HUES64 (cell line): ENCODE measurements around the gene KRTAP5-9. TPM values are rescaled to one million over a fixed set of nuclear protein-coding genes. Genes with fewer than 3 reads are reported as not detected.

ENCODE experiments used
- H3K27ac ChIP-seq: 2 replicates; pipeline ENCODE4 v1.7.0; 2013; ENCODE audit warnings: low read depth, low read length, inconsistent platforms
- H3K27me3 ChIP-seq: 2 replicates; pipeline ENCODE4 v1.6.1; 2013; ENCODE audit warnings: mild to moderate bottlenecking, low read length; ENCODE audit not compliant: insufficient read depth
- H3K36me3 ChIP-seq: 2 replicates; pipeline ENCODE4 v1.6.1; 2013; ENCODE audit warnings: mild to moderate bottlenecking, low read length; ENCODE audit not compliant: insufficient read depth
- H3K4me1 ChIP-seq: 2 replicates; pipeline ENCODE4 v1.6.1; 2013; ENCODE audit warnings: mild to moderate bottlenecking, low read length, moderate library complexity; ENCODE audit not compliant: insufficient read depth
- H3K4me3 ChIP-seq: 2 replicates; pipeline ENCODE4 v1.5.1; 2013; ENCODE audit warnings: mild to moderate bottlenecking, low read length, moderate library complexity
- H3K9ac ChIP-seq: 2 replicates; pipeline ENCODE4 v1.6.1; 2013; ENCODE audit warnings: mild to moderate bottlenecking, low read depth, low read length
- H3K9me3 ChIP-seq: 2 replicates; pipeline ENCODE4 v1.6.1; 2013; ENCODE audit warnings: low read depth, low read length; ENCODE audit not compliant: insufficient read depth
- WGBS: fragments of 150-250, 120-280 bp; methylation state at CpG from one replicate; pipeline ENCODE4 v1.1.7; 2013; ENCODE audit warnings: missing lambda C conversion rate; 5-methylcytosine and 5-hydroxymethylcytosine counted together
- polyA plus RNA-seq, 2 experiments: library from polyadenylated mRNA; stranded (reverse); fragments of 50-300 nt; gene quantifications; one replicate each; pipeline ENCODE4 v1.2.3, GENCODE V29; 2013

KRTAP5-9 gene
- polyA plus RNA-seq (2013, experiment 1 of 2): not detected
- polyA plus RNA-seq (2013, experiment 2 of 2): not detected

- H3K9me3 ChIP-seq: no peaks in the 10 kb centered on the region
- H3K36me3 ChIP-seq: no peaks in the 10 kb centered on the region
- H3K27ac ChIP-seq: no peak within 1 kb of the TSS
- no peak within 1 kb of the TSS for H3K9ac ChIP-seq
- WGBS: 89% methylated on average over 5 of the region's 5 CpGs
- peaks cover 7% of the 10 kb centered on the region; the same call in 1 of the 2 replicates for H3K4me1 ChIP-seq
- no peaks in the 10 kb centered on the region; the same call in 1 of the 2 replicates for H3K27me3 ChIP-seq
- H3K4me3 ChIP-seq: no peak within 1 kb of the TSS
Observed at GRCh38 chr11:71548120-71548519, at the start of gene KRTAP5-9. Gene KRTAP5-9 (plus strand): TSS chr11:71548420. CDS start chr11:71548658, 238 bp downstream.

- Histone ChIP-seq H3K27ac (no peak overlapping the region), H3K36me3 (peaks cover 25% of the 10 kb centered on the region)
Observed at GRCh38 chr11:71499125-71499524, 49.1 kb upstream of the KRTAP5-9 start.

GRCh38 chr11:71499546-71499945, 48.7 kb upstream of the KRTAP5-9 start:
- Histone ChIP-seq H3K4me1 (peaks cover 8% of the 10 kb centered on the region; the same call in 1 of the 2 replicates), H3K27me3 (no peaks in the 10 kb centered on the region), H3K4me3 (no peak overlapping the region), H3K36me3 (peaks cover 25% of the 10 kb centered on the region), H3K27ac (no peak overlapping the region), H3K9ac (no peak overlapping the region), H3K9me3 (no peaks in the 10 kb centered on the region)
- WGBS: 93% methylated on average over 6 of the region's 6 CpGs

More at GRCh38 chr11:71499125-71499524, 49.1 kb upstream of the KRTAP5-9 start:
- 97% methylated on average over 13 of the region's 13 CpGs for WGBS
- H3K4me3 ChIP-seq: no peak overlapping the region
- no peaks in the 10 kb centered on the region for H3K27me3 ChIP-seq
- H3K9me3 ChIP-seq: no peaks in the 10 kb centered on the region
- H3K4me1 ChIP-seq: peaks cover 4% of the 10 kb centered on the region; the same call in 1 of the 2 replicates
- H3K9ac ChIP-seq: no peak overlapping the region

- no peaks in the 10 kb centered on the region for H3K27me3 ChIP-seq
- H3K9ac ChIP-seq: no peak overlapping the region
- H3K4me1 ChIP-seq: peaks cover 17% of the 10 kb centered on the region; the same call in 1 of the 2 replicates
- no peaks in the 10 kb centered on the region for H3K9me3 ChIP-seq
- H3K27ac ChIP-seq: no peak overlapping the region
- H3K36me3 ChIP-seq: peaks cover 20% of the 10 kb centered on the region
- WGBS: 85% methylated on average over 6 of the region's 6 CpGs
- no peak overlapping the region for H3K4me3 ChIP-seq
Observed at GRCh38 chr11:71500601-71501021, 47.6 kb upstream of the KRTAP5-9 start.

DNA sequence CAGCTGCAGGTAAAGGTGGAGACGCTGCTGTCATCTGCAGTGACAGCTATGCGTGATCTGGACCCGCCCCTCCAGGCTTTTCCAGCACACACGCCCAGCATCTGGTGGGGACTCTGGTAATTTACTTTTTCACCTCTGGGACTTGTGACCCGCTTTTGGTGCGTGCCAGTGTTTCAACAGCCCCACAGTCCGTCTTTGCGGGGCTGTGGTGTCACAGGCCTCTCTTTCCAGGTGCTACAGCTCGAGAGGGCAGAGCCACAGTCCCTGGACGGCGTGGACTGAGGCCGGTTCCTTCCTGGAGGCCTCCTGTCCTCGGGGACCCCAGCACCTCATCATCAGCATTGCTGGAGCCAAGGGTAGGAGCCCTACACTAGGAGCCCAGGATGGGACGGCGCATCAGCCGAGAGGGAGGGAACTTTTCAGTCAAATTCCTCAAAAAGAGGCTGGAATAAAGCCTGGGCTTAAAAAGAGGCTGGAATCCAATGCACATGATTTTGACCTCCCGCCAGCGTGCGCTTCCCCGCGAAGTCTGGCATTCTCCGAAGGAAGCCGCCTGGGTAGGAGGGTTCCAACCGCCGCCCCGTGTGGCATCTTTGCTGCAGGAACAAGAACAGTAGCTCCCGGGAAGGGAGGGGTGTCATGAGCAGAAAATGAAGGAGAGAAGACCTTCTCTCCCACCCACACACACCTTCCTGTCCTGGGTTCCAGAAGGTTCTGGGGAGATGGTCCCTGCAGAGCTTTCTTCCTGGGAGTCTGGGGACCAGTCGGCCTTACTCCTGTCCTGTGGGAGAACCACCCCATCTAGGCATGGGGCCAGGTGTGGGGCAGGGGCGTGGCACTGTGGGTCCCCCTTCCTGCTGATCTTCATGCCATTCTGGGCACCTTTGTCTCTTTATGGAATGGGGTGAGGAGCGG, 46.9 kb upstream of the KRTAP5-9 start:
- no peaks in the 10 kb centered on the region for H3K27me3 ChIP-seq
- peaks cover 20% of the 10 kb centered on the region; the same call in 1 of the 2 replicates for H3K4me1 ChIP-seq
- H3K4me3 ChIP-seq: no peak overlapping the region
- H3K27ac ChIP-seq: no peak overlapping the region
- H3K36me3 ChIP-seq: peaks cover 19% of the 10 kb centered on the region
- H3K9ac ChIP-seq: no peak overlapping the region
- 93% methylated on average over 29 of the region's 30 CpGs for WGBS
- H3K9me3 ChIP-seq: peaks cover 2% of the 10 kb centered on the region; the same call in 1 of the 2 replicates

DNA sequence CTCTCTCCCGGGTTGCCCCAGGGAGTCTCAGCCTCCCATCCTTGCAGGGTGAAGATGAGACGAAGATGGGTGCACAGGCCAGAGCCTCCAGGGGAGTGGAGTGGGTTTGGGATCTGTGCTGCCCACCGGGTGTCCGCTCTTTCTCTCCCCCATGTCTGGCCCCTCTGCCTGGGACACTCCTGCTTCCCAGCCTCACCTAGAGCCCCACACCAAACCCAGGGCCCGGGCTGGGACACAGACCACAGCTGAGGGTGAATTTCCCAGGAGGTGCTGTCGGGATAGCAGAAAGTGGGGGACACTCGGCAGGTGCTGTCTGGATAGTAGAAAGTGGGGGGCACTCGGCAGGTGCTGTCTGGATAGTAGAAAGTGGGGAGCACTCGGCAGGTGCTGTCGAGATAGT, 46.2 kb upstream of the KRTAP5-9 start:
- Histone ChIP-seq H3K36me3 (peaks cover 19% of the 10 kb centered on the region), H3K4me1 (peaks cover 20% of the 10 kb centered on the region; the same call in 1 of the 2 replicates), H3K27me3 (no peaks in the 10 kb centered on the region), H3K9ac (no peak overlapping the region), H3K4me3 (no peak overlapping the region), H3K27ac (no peak overlapping the region), H3K9me3 (peaks cover 8% of the 10 kb centered on the region; the same call in 1 of the 2 replicates)
- 96% methylated on average over 10 of the region's 10 CpGs for WGBS

DNA sequence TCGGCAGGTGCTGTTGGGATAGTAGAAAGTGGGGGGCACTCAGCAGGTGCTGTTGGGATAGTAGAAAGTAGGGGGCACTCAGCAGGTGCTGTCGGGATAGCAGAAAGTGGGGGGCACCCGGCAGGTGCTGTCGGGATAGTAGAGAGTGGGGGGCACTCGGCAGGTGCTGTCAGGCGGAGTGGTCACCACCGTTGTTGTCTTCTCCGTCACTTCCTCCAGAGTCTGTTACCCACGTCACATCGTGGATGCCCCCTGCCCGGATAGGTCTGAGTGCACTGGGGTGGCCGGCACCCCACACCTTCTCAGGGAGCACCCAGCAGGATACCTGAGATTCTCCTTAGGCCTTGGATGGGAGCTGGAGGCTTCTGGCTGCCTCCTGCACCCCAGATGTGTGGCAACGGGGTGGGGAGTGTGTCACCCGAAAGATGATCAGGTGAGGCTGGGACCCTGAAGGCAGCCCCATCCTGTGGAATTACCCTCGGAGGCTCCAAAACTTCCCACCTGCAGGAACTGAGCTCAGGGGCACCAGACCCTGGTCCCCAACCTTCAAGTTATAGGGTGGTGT, 45.3 kb upstream of the KRTAP5-9 start:
- 94% methylated on average over 15 of the region's 15 CpGs for WGBS
- H3K9ac ChIP-seq: no peak overlapping the region
- H3K9me3 ChIP-seq: peaks cover 10% of the 10 kb centered on the region
- peaks cover 20% of the 10 kb centered on the region; the same call in 1 of the 2 replicates for H3K4me1 ChIP-seq
- H3K27ac ChIP-seq: no peak overlapping the region
- H3K36me3 ChIP-seq: peaks cover 13% of the 10 kb centered on the region
- no peaks in the 10 kb centered on the region for H3K27me3 ChIP-seq
- no peak overlapping the region for H3K4me3 ChIP-seq

- 51% methylated on average over 10 of the region's 10 CpGs for WGBS
- Histone ChIP-seq H3K4me1 (peaks cover 20% of the 10 kb centered on the region; the same call in 1 of the 2 replicates), H3K4me3 (no peak overlapping the region), H3K9me3 (peaks cover 25% of the 10 kb centered on the region), H3K9ac (no peak overlapping the region), H3K36me3 (no peaks in the 10 kb centered on the region; the same call in 1 of the 2 replicates), H3K27ac (no peak overlapping the region), H3K27me3 (no peaks in the 10 kb centered on the region)
Observed at GRCh38 chr11:71504531-71504930, 43.7 kb upstream of the KRTAP5-9 start.

GRCh38 chr11:71505001-71505400, 43.2 kb upstream of the KRTAP5-9 start:
- Histone ChIP-seq H3K9ac (no peak overlapping the region), H3K9me3 (peaks cover 29% of the 10 kb centered on the region), H3K36me3 (no peaks in the 10 kb centered on the region), H3K4me3 (no peak overlapping the region), H3K4me1 (peaks cover 20% of the 10 kb centered on the region; the same call in 1 of the 2 replicates), H3K27ac (no peak overlapping the region), H3K27me3 (no peaks in the 10 kb centered on the region)
- 85% methylated on average over 1 of the region's 2 CpGs for WGBS

DNA sequence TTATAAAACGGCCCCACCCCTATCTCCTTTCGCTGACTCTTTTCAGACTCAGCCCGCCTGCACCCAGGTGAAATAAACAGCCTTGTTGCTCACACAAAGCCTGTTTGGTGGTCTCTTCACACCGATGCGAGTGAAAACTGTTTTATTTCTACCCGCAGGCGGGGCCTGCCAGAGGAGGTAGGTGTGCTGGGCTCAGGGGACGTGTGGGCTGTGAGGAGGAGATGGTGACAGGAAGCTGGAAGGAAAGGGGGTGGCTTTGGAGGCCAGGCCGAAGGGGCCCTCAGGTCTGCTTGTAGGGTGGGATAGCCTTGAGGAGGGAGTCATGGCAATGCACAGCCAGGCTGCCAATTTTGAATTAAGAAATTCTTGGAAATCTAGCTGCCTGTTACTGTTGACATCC, 42.4 kb upstream of the KRTAP5-9 start:
- no peak overlapping the region for H3K4me3 ChIP-seq
- WGBS: 43% methylated on average over 9 of the region's 9 CpGs
- no peak overlapping the region for H3K9ac ChIP-seq
- peaks cover 37% of the 10 kb centered on the region for H3K9me3 ChIP-seq
- no peaks in the 10 kb centered on the region for H3K27me3 ChIP-seq
- peaks cover 20% of the 10 kb centered on the region; the same call in 1 of the 2 replicates for H3K4me1 ChIP-seq
- H3K36me3 ChIP-seq: no peaks in the 10 kb centered on the region
- peak overlapping the region; percentile 29; the same call in 1 of the 2 replicates for H3K27ac ChIP-seq

DNA sequence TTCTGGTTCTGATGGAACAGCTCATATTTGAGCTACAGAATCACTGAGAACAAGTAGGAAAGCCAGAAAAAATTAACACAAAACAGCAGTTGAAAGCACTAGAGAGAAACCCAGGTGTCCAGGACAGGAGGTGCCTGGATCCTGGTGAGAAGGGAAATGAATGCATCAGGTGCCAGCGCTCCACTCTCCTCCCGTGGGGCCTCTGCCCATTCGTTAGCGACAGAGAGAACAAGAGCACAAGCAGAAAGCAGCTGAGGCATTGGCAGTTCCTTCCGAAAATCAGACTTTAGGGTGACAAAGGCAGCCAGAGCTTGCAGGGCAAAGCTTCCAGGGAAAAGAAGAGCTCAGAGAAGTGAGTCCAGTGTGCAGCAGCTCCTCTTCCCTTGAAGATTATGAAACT, 41.1 kb upstream of the KRTAP5-9 start:
- H3K27me3 ChIP-seq: no peaks in the 10 kb centered on the region
- WGBS: 92% methylated on average over 5 of the region's 5 CpGs
- no peak overlapping the region for H3K27ac ChIP-seq
- no peak overlapping the region for H3K4me3 ChIP-seq
- H3K9me3 ChIP-seq: peaks cover 39% of the 10 kb centered on the region
- no peaks in the 10 kb centered on the region for H3K36me3 ChIP-seq
- peaks cover 20% of the 10 kb centered on the region; the same call in 1 of the 2 replicates for H3K4me1 ChIP-seq
- no peak overlapping the region for H3K9ac ChIP-seq
